Iris pigment epithelial cell (primary cell): Measurements from ENCODE around the gene POLA2.

Experiments
- DNase-seq: peaks from one replicate; pipeline ENCODE4 v3.0.0-alpha.2; 2011; ENCODE audit warnings: low read depth

Gene POLA2

GRCh38 chr11:65307298-65308229 lies 45.8 kb downstream of the POLA2 start:
- no peak for DNase-seq

- no peak for DNase-seq
Observed at GRCh38 chr11:65308281-65308891, 46.6 kb downstream of the POLA2 start.

GRCh38 chr11:65309006-65309405 lies 47.2 kb downstream of the POLA2 start:
- no peak for DNase-seq

GRCh38 chr11:65310215-65310614 lies 48.5 kb downstream of the POLA2 start:
- DNase-seq: no peak

- peak; percentile 59 for DNase-seq
Observed at GRCh38 chr11:65310736-65311135, 49.0 kb downstream of the POLA2 start.

- DNase-seq: no peak
Observed at GRCh38 chr11:65311170-65311678, 49.5 kb downstream of the POLA2 start.

- peak; percentile 89 for DNase-seq
Observed at GRCh38 chr11:65314501-65315203, 52.9 kb downstream of the POLA2 start, which contains the start of gene CDC42EP2. Gene CDC42EP2 (plus strand): TSS chr11:65314866. CDS start chr11:65320899, 6,033 bp downstream.

- DNase-seq: peak; percentile 63
Observed at GRCh38 chr11:65315204-65315865, 53.6 kb downstream of the POLA2 start.

- no peak for DNase-seq
Observed at GRCh38 chr11:65315866-65316226, 54.1 kb downstream of the POLA2 start.

GRCh38 chr11:65316227-65317024 lies 54.7 kb downstream of the POLA2 start:
- DNase-seq: peak; percentile 88

- DNase-seq: peak; percentile 71
Observed at GRCh38 chr11:65317025-65317786, 55.4 kb downstream of the POLA2 start.

GRCh38 chr11:65320386-65321075 lies 58.8 kb downstream of the POLA2 start:
- no peak for DNase-seq

- DNase-seq: no peak
Observed at GRCh38 chr11:65321076-65321475, 59.3 kb downstream of the POLA2 start.

- no peak for DNase-seq
Observed at GRCh38 chr11:65321828-65322485, 60.2 kb downstream of the POLA2 start.

GRCh38 chr11:65323813-65324212 lies 62.1 kb downstream of the POLA2 start:
- DNase-seq: no peak

GRCh38 chr11:65325435-65325834 lies 63.7 kb downstream of the POLA2 start:
- DNase-seq: no peak

GRCh38 chr11:65327021-65327420 lies 65.3 kb downstream of the POLA2 start:
- DNase-seq: no peak

GRCh38 chr11:65329478-65329877 lies 67.7 kb downstream of the POLA2 start:
- DNase-seq: no peak

- DNase-seq: peak; percentile 91
Observed at GRCh38 chr11:65329944-65330403, 68.2 kb downstream of the POLA2 start.
